Neural progenitor cell (in vitro differentiated cells): ENCODE results near the gene GGA1. TPM values are rescaled to one million over a fixed set of nuclear protein-coding genes. Genes with fewer than 3 reads are reported as not detected.

Experiments used
- DNase-seq: peaks from one replicate; pipeline ENCODE4 v3.0.0-alpha.2; 2016; ENCODE audit warnings: low spot score
- H2AFZ ChIP-seq: fragments of 200-600 bp; sonication (generic); replicated peaks from 2 replicates; pipeline ENCODE4 v1.6.1; 2016; ENCODE audit warnings: antibody characterized with exemption
- H3F3A ChIP-seq: fragments of 200-600 bp; sonication (generic); 2 replicates; pipeline ENCODE4 v1.6.1; 2016; ENCODE audit warnings: antibody characterized with exemption, low read depth
- H3K27ac ChIP-seq: fragments of 200-600 bp; sonication (generic); 2 replicates; pipeline ENCODE4 v1.5.1; 2016; ENCODE audit warnings: mild to moderate bottlenecking
- H3K27me3 ChIP-seq: fragments of 200-600 bp; sonication (generic); 2 replicates; pipeline ENCODE4 v1.6.1; 2016; ENCODE audit warnings: mild to moderate bottlenecking, moderate library complexity
- H3K36me3 ChIP-seq: fragments of 200-600 bp; sonication (generic); 2 replicates; pipeline ENCODE4 v1.5.1; 2016
- H3K4me1 ChIP-seq: fragments of 200-600 bp; sonication (generic); 2 replicates; pipeline ENCODE4 v1.6.1; 2016; ENCODE audit warnings: mixed run types
- H3K4me2 ChIP-seq: fragments of 200-600 bp; sonication (generic); 2 replicates; pipeline ENCODE4 v1.6.1; 2016
- H3K4me3 ChIP-seq: fragments of 200-600 bp; sonication (generic); 2 replicates; pipeline ENCODE4 v1.5.1; 2016
- H3K79me2 ChIP-seq: fragments of 200-600 bp; sonication (generic); 2 replicates; pipeline ENCODE4 v1.6.1; 2016; ENCODE audit warnings: low read depth
- H3K9ac ChIP-seq: fragments of 200-600 bp; sonication (generic); 2 replicates; pipeline ENCODE4 v1.6.1; 2016
- H3K9me3 ChIP-seq: fragments of 200-600 bp; sonication (generic); 2 replicates; pipeline ENCODE4 v1.5.1; 2016; ENCODE audit warnings: low read depth
- H4K20me1 ChIP-seq: fragments of 200-600 bp; sonication (generic); 2 replicates; pipeline ENCODE4 v1.6.1; 2016; ENCODE audit warnings: low read depth
- H3K27ac Mint-ChIP-seq: 3 replicates; pipeline ENCODE4 v1.8.0; 2021; ENCODE audit warnings: mixed read lengths
- H3K27me3 Mint-ChIP-seq: 2 replicates; pipeline ENCODE4 v1.8.0; 2022; ENCODE audit warnings: low read depth, mild to moderate bottlenecking, inconsistent platforms, moderate library complexity, mixed read lengths; ENCODE audit not compliant: insufficient read depth
- H3K36me3 Mint-ChIP-seq: 3 replicates; pipeline ENCODE4 v1.8.0; 2021; ENCODE audit warnings: mixed read lengths
- H3K4me1 Mint-ChIP-seq: 3 replicates; pipeline ENCODE4 v1.8.0; 2021; ENCODE audit warnings: mixed read lengths
- H3K4me3 Mint-ChIP-seq: 3 replicates; pipeline ENCODE4 v1.8.0; 2021; ENCODE audit warnings: mild to moderate bottlenecking, moderate library complexity, mixed read lengths
- H3K9me3 Mint-ChIP-seq: 3 replicates; pipeline ENCODE4 v1.8.0; 2020; ENCODE audit warnings: mixed read lengths
- EZH2 ChIP-seq: fragments of 200-600 bp; sonication (generic); IDR thresholded peaks from 2 replicates; pipeline ENCODE4 v1.6.1; 2017; ENCODE audit warnings: antibody characterized with exemption, mild to moderate bottlenecking, moderate library complexity
- EZH2phosphoT487 ChIP-seq: fragments of 200-600 bp; sonication (generic); IDR thresholded peaks from 2 replicates; pipeline ENCODE4 v1.6.1; 2017; ENCODE audit warnings: antibody characterized with exemption
- total RNA-seq: library from RNA; depleted of rRNA; stranded (reverse); fragments of >200 nt; gene quantifications from 2 replicates; pipeline ENCODE4 v1.2.3, GENCODE V29; 2015; ENCODE audit warnings: low replicate concordance
- TF ChIP-seq, protein P1 (sequence below): fragments of 200-600 bp; sonication (generic); IDR thresholded peaks from 2 replicates; pipeline ENCODE4 v1.5.1; 2017; ENCODE audit warnings: antibody characterized with exemption, mild to moderate bottlenecking

Gene GGA1
- total RNA-seq, 1 donor from 2014 or later = 62.3 TPM

DNA sequence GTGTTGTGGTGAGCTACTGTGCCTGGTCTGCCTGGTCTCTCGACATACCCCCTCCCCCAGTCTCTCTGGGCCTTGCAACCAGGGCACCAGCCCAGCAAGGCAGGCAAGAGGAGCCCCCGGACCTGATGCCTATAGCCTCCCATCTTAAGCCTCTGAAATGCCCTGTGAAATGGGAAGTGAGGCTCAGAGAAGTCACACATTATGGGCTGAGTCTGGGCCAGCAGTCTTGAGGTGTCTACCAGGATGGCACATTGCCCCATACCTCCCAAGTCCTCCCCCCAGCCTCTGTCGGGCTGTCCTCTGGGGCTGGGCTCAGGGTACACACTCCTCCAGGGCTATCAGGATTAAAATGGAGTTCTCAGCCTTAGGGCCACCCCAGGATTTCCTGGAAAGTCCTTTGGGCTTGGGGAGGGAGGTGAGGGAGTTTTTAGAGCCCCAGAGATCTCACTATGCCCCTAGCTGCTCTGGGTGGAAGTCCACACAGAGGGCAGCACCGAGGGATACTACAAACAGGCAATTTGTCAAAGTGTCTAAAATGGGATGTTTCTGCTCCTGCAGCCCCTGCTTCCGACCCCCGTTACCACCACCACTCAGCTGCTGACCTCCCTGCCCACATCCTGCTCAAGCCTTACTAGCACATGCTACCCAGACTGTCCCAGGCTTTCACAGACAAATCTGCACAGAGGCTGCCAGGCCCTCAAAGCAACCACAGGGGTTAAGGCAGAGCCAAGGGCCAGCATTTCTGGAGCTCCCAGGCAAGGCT is 27.7 kb downstream of the GGA1 start:
- Histone ChIP-seq H3K36me3 (no peaks in the 10 kb centered on the region), H3K4me3 (no peak overlapping the region), H3K27ac (no peak overlapping the region), H3K9ac (no peak overlapping the region), H3F3A (peaks cover 44% of the 10 kb centered on the region), H3K27me3 (no peaks in the 10 kb centered on the region), H3K4me1 (peaks cover 25% of the 10 kb centered on the region), H3K4me2 (no peak overlapping the region), H4K20me1 (peaks cover 4% of the 10 kb centered on the region), H3K79me2 (peaks cover 6% of the 10 kb centered on the region), H2AFZ (no peak overlapping the region), H3K9me3 (no peaks in the 10 kb centered on the region)
- no peak for DNase-seq
- Mint-ChIP-seq H3K4me1 (peaks cover 39% of the 10 kb centered on the region), H3K27me3 (peaks cover 10% of the 10 kb centered on the region), H3K36me3 (no peaks in the 10 kb centered on the region), H3K27ac (no peak overlapping the region), H3K4me3 (no peak overlapping the region), H3K9me3 (no peaks in the 10 kb centered on the region)
- TF ChIP-seq EZH2phosphoT487 = no peak
- TF ChIP-seq EZH2 = no peak
- TF ChIP-seq, protein P1, sequence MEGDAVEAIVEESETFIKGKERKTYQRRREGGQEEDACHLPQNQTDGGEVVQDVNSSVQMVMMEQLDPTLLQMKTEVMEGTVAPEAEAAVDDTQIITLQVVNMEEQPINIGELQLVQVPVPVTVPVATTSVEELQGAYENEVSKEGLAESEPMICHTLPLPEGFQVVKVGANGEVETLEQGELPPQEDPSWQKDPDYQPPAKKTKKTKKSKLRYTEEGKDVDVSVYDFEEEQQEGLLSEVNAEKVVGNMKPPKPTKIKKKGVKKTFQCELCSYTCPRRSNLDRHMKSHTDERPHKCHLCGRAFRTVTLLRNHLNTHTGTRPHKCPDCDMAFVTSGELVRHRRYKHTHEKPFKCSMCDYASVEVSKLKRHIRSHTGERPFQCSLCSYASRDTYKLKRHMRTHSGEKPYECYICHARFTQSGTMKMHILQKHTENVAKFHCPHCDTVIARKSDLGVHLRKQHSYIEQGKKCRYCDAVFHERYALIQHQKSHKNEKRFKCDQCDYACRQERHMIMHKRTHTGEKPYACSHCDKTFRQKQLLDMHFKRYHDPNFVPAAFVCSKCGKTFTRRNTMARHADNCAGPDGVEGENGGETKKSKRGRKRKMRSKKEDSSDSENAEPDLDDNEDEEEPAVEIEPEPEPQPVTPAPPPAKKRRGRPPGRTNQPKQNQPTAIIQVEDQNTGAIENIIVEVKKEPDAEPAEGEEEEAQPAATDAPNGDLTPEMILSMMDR = peak; percentile 23

DNA sequence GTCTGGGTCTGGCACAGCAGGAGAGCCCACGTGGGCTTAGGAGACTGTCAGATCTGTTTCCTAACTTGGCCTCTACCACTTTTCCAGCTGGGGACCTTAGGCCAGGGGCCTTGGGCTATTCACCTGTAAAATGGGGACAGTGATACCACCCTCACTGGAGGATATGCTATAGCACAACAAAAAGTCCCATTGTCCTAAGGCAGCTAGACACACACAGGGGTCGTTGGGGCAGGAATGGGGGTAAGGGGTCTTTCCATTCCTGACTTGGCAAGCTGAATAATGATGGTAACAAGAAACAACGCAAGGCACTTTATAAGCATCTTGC is 28.3 kb downstream of the GGA1 start:
- no peak overlapping the region for H3K27ac Mint-ChIP-seq
- no peak overlapping the region for H3K4me3 ChIP-seq

DNA sequence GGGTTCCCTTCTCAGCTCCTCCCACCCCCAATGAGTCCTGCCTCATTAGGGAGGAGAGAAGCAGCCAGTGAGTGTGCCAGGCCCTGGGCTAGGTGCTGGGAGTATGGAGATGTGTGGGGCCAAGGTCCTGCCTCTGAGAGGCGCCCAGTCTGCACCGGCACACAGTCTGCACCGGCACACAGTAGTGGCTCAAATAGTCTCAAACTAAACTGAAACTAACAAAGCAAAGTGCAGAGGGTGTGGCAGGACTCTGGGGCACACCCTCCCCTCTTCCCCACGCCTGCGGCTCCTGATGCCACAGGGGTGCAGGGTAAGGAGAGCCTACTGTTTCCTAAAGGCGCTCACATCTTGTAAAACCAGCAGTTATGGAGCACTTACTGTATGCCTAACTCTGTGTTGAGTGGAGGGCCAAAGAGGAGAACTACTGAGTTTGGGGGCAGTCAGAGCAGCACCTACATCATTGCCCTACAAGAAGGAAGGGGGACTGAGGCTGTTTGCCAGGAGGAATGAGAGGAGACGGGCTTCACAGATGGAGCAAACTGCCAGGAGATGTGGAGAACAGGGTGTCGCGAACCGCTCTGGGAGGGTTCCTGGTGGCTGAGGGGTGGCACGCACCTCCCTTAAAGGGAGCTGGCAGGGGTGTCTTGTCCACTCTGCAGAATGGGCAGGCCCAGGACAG is 29.9 kb downstream of the GGA1 start:
- Histone ChIP-seq H3K9me3 (no peaks in the 10 kb centered on the region), H3K4me1 (peaks cover 19% of the 10 kb centered on the region), H2AFZ (peak overlapping the region; percentile 73), H3K36me3 (no peaks in the 10 kb centered on the region), H3K79me2 (peaks cover 6% of the 10 kb centered on the region), H3K27me3 (no peaks in the 10 kb centered on the region), H3K9ac (no peak overlapping the region), H4K20me1 (peaks cover 7% of the 10 kb centered on the region), H3F3A (peaks cover 41% of the 10 kb centered on the region), H3K4me3 (peak overlapping the region; percentile 85), H3K4me2 (peak overlapping the region; percentile 96), H3K27ac (no peak overlapping the region)
- Mint-ChIP-seq H3K27me3 (peaks cover 13% of the 10 kb centered on the region), H3K36me3 (no peaks in the 10 kb centered on the region), H3K4me3 (peak overlapping the region; percentile 78), H3K27ac (peak overlapping the region; percentile 90), H3K9me3 (no peaks in the 10 kb centered on the region), H3K4me1 (peaks cover 37% of the 10 kb centered on the region)
- no peak for DNase-seq
- TF ChIP-seq EZH2 (no peak), EZH2phosphoT487 (no peak)
- TF ChIP-seq, protein P1 = no peak

More for the DNA sequence above, 28.3 kb downstream of the GGA1 start:
- Mint-ChIP-seq H3K4me3 (no peak overlapping the region), H3K9me3 (no peaks in the 10 kb centered on the region), H3K4me1 (peaks cover 39% of the 10 kb centered on the region), H3K36me3 (no peaks in the 10 kb centered on the region), H3K27me3 (peaks cover 13% of the 10 kb centered on the region)
- Histone ChIP-seq H3F3A (peaks cover 44% of the 10 kb centered on the region), H3K27me3 (no peaks in the 10 kb centered on the region), H4K20me1 (peaks cover 4% of the 10 kb centered on the region), H3K4me2 (no peak overlapping the region), H3K36me3 (no peaks in the 10 kb centered on the region), H3K9me3 (no peaks in the 10 kb centered on the region), H2AFZ (no peak overlapping the region), H3K27ac (no peak overlapping the region), H3K4me1 (peaks cover 25% of the 10 kb centered on the region), H3K9ac (no peak overlapping the region), H3K79me2 (peaks cover 6% of the 10 kb centered on the region)
- no peak for DNase-seq
- TF ChIP-seq, protein P1 = no peak
- TF ChIP-seq EZH2phosphoT487 (no peak), EZH2 (no peak)
